ENCODE results near the gene SYT12.

- no peak for TF ChIP-seq CTCF (conservative IDR thresholded peaks at IDR 0.05; ENCODE audit: low read length)
- TF ChIP-seq EZH2phosphoT487 (IDR thresholded peaks at IDR 0.05; ENCODE audit: borderline replicate concordance), result no peak
These were observed 35.6 kb downstream of the SYT12 start for GRCh38 chr11:67058506-67058905.

Measured in Loucy (cell line).